Right ventricle myocardium superior (tissue), 1 donor: ENCODE measurements around the gene MOB2. TPM values are rescaled to one million over a fixed set of nuclear protein-coding genes. Genes with fewer than 3 reads are reported as not detected.

Experiments used
- ATAC-seq: fragments of 200-7000 bp; cut with Tn5 transposase; one replicate; pipeline ENCODE4 v1.9.1; 2020; ENCODE audit warnings: mild to moderate bottlenecking; ENCODE audit not compliant: poor library complexity
- DNase-seq: peaks from one replicate; pipeline ENCODE4 v3.0.0-alpha.2; 2020
- intact Hi-C: fragments of 100-400 bp; cut with DNase I; formaldehyde crosslinking; loops from one replicate; pipeline ENCODE4 v1.11.2; 2022
- total RNA-seq: library from RNA; stranded (reverse); fragmentation: NEBNext Ultra II Directional; extraction: Animal tissue kit (Norgen Biotek cat#: 25700); gene quantifications from one replicate; pipeline ENCODE4 v1.2.1, GENCODE V29; 2021
- donor health status: DM: no; HTN: yes; CAD: no; lungs with severe emphysema.

MOB2 gene
- total RNA-seq, 1 donor from 2014 or later: 46.1 TPM

- intact Hi-C loops: no loop called here
Measured at GRCh38 chr11:1454576-1454975, 32.0 kb downstream of the MOB2 start.

GRCh38 chr11:1453611-1454034, 33.0 kb downstream of the MOB2 start:
- intact Hi-C loops: no loop called here
- no peak for DNase-seq

More at GRCh38 chr11:1454576-1454975, 32.0 kb downstream of the MOB2 start:
- no peak for DNase-seq
- no peak for ATAC-seq

GRCh38 chr11:1452744-1453143, 33.8 kb downstream of the MOB2 start:
- no peak for ATAC-seq
- intact Hi-C loops: no loop called here
- DNase-seq: no peak

More at GRCh38 chr11:1453611-1454034, 33.0 kb downstream of the MOB2 start:
- peak; percentile 39 for ATAC-seq

DNA sequence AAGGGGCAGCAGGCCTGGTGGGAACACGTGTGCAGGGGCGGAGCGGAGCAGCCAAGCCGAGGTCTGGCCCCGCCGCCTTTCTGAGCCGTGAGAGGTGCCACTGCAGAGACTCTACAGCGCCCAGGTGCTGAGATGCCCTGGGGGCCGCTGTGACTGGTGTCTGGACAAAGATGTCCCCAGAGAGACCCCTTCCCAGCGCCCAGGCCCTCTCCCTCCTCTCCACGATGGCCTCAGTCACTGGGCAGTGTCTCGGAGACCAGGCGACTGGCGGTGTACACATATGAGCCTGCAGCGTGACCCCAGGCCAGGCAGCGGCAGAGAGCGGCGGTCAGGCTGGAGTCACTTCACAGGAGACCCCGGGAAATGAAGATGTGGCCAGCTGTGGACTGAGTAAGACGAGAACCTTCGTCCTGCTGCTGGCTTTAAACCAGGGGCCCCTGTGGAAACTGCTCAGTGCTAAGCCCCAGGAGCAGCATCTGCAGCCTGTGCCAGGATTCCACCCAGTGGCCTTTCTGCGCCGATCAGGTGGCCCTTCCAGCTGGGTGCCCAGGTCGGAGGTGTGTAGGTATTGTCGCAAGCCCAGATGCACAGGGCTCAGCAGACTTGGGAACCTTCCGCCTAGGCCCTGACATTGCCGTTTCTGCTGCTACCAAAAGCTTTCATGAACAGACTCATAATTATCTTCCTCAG, 34.7 kb downstream of the MOB2 start:
- no peak for ATAC-seq
- intact Hi-C loops: no loop called here

DNA sequence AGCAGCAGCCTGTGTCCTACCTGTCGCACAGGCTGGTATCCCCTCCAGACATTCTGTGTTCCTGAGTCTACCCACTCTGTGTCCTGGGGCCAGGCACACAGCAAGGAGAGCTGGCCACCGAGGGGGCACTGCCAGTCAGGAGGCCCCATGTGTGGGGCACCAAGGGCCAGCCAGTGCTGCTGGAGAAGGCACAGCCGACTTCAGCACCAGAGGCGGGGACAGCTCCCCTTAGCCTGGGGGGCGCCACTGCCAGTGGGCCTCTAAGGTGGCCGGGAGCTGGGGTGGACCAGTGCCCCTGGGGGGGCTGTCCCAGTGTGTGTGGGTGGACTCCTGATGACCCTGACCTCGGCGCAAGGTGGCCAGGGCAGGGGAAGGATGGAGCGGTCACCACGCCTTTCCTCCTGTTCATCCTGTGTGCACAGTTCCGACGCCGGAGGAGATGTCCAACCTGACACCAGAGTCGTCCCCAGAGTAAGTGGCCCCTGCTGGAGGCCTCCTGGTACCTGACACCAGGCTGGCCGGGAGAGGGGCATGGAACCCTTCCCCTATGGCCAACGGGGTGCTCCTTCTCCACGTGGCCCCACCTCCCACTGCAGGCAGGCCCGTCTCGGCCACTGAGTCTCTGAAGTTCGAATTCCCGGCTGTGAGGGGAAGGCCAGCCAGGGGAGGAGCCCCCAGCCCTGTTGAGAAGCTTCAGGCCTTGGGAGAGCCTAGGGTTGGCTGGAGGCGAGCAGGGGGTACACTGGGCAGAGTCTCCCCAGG, 35.4 kb downstream of the MOB2 start:
- ATAC-seq (no peak), DNase-seq (no peak)
- intact Hi-C loops: no loop called here

More for the DNA sequence above, 34.7 kb downstream of the MOB2 start:
- DNase-seq: no peak

- DNase-seq: no peak
- no peak for ATAC-seq
- intact Hi-C loops: no loop called here
Measured at GRCh38 chr11:1450344-1450875, 36.2 kb downstream of the MOB2 start.

DNA sequence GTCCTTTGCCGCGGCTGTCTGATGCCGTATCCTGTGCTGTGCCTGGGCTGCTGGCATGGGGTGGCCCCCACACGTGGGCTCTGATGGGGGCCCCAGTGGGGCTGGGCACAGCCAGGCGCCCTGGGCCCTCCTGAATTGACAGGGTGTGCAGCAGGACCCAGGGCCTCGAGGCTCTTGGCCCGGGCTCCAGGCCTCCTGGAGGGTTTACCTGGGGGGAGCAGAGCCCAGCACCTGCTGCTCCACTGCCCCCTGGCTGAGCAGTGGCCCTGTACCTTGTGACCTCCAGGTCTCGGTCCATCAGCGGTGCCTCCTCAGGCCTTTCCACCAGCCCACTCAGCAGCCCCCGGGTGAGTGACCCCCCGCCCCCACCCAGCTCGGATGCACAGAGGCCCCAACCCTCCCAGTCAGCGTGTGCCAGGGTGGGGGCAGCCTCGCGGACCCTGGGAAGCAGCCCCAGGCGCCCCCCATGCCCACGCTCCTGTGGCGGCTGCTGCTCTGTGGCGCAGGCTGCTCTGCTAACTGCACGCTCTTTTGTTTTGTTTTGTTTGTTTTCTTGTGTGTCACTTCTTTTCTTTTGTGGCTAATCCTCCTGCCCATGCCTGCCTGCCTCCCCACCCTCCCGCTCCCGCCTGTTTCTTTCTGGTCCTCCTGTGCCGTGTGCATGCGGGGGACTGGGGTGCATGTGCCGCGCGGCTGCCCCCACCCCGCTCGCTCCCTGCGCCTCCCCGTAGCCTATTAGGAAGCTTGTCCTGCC, 36.9 kb downstream of the MOB2 start:
- intact Hi-C loops: no loop called here

DNA sequence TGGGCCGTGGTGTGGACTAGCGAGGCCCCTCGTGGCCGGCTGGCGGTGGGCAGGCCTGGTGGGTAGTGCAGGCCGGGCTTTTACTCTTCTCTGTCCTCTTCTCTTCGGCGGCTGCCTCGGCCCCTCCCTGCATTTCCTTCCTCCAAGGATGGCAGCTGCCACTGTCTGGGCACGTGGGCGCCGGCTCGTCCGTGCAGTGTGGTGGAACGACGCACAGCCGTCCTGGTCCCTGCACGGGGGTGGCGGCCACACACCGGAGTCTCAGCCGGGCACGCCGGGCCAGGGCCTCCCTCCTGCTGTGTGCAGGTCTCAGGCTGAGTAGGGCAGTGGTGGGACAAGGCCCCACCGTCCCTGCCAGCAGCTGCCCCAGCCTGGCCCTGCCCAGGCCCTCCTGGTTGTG, 37.7 kb downstream of the MOB2 start:
- DNase-seq (no peak), ATAC-seq (no peak)
- intact Hi-C loops: no loop called here

More for the DNA sequence above, 36.9 kb downstream of the MOB2 start:
- ATAC-seq: no peak
- DNase-seq: no peak

GRCh38 chr11:1447845-1448825, 38.4 kb downstream of the MOB2 start:
- ATAC-seq: no peak
- DNase-seq: no peak
- intact Hi-C loops: no loop called here

GRCh38 chr11:1446623-1447022, 40.0 kb downstream of the MOB2 start:
- intact Hi-C loops: no loop called here
- DNase-seq (no peak), ATAC-seq (no peak)

DNA sequence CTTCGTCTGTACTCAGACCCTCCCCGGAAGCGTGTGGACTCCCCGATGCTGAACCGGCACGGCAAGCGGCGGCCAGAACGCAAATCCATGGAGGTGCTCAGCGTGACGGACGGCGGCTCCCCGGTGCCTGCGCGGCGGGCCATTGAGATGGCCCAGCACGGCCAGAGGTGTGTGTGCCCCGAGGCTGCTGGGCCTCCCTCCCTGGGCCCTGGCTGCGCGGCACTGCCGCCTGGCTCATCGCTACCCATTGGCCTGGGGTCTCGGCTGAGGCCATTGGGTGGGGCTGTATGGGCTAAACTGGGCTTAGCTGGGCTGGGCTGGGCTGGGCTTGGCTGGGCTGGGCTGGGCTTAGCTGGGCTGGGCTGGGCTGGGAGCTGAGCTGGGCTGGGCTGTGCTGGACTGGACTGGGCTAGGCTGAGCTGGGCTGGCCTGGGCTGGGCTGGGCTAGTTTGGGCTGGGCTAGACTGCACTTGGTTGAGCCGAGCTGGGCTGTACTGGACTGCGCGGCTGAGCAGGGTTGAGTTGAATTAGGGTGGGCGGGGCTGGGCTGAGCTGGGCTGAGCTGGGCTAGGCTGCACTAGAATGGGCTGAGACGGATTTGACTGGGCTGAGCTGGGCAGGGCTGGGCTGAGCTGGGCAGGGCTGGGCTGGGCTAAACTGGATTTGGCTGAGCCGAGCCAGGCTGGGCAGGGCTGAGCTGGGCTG, 40.7 kb downstream of the MOB2 start:
- intact Hi-C loops: no loop called here
- ATAC-seq: no peak

GRCh38 chr11:1444823-1445422, 41.7 kb downstream of the MOB2 start:
- intact Hi-C loops: no loop called here
- DNase-seq (no peak), ATAC-seq (no peak)

More for the DNA sequence above, 40.7 kb downstream of the MOB2 start:
- DNase-seq: no peak

DNA sequence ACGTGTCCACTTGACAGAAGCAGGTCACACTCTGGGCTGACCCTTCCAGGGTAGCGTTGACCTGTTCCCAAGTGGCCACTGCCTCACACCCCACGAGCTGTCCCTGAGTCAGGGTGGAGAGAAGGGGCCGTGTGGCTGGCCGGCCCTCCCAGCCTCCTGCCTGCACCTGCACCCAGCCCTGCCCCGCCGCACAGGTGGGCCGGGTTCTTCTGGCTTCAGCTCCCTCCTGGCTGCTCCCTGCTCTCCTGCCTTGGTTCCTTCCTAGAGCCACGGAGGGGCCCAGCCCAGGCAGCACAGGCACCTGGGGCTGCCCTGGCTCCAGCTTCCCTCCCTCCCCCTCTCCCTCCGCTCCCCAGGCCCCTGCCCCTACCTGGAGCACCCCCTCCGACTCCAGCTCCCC, 42.3 kb downstream of the MOB2 start:
- intact Hi-C loops: no loop called here
- no peak for ATAC-seq

DNA sequence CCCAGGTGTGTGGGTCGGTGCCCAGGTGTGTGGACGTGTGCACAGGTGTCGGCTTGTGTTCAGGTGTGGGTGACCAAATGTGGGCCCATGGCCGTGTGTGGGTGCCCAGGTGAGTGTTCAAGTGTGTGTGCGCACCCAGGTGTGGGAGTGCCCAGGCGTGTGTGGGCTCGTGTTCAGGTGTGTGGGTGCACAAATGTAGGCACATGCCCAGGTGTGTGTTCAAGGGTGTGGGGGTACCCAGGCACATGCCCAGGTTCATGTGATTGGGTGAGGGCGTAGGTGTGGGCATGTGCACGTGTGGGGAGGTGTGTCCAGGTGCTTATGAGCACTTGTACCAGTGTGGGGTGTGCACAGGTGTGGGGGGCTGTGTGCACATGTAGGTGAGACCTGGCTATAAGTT, 42.8 kb downstream of the MOB2 start:
- ATAC-seq: no peak
- no peak for DNase-seq
- intact Hi-C loops: no loop called here

More for the DNA sequence above, 42.3 kb downstream of the MOB2 start:
- no peak for DNase-seq

GRCh38 chr11:1442807-1443366, 43.7 kb downstream of the MOB2 start:
- ATAC-seq (no peak), DNase-seq (no peak)
- intact Hi-C loops: no loop called here

- intact Hi-C loops: no loop called here
- ATAC-seq: no peak
- DNase-seq: no peak
Measured at GRCh38 chr11:1442163-1442562, 44.4 kb downstream of the MOB2 start.

DNA sequence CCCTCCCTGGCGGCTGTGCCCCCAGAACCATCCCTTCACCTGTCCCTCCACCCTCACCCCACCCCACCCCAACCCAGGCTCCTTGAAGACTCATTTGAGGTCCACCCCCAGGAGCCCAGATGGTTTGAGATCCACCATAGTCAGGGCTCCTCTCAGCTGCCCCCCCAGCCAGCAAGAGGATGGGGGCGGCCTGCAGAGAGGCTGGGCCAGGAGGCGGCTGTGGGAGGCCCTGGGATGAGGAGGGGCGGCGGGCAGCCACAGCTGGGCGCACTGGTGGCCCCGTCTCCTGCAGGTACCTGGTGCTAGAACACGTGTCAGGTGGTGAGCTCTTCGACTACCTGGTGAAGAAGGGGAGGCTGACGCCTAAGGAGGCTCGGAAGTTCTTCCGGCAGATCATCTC, 46.1 kb downstream of the MOB2 start:
- intact Hi-C loops: no loop called here
- no peak for ATAC-seq
- DNase-seq: no peak
